ENCODE results near the gene SNX21. TPM values are rescaled to one million over a fixed set of nuclear protein-coding genes. Genes with fewer than 3 reads are reported as not detected.

Gene SNX21
- polyA plus RNA-seq, 2 of the 4 experiments (the other 2 are of a cell fraction) = 4.0 to 7.0 TPM

DNA sequence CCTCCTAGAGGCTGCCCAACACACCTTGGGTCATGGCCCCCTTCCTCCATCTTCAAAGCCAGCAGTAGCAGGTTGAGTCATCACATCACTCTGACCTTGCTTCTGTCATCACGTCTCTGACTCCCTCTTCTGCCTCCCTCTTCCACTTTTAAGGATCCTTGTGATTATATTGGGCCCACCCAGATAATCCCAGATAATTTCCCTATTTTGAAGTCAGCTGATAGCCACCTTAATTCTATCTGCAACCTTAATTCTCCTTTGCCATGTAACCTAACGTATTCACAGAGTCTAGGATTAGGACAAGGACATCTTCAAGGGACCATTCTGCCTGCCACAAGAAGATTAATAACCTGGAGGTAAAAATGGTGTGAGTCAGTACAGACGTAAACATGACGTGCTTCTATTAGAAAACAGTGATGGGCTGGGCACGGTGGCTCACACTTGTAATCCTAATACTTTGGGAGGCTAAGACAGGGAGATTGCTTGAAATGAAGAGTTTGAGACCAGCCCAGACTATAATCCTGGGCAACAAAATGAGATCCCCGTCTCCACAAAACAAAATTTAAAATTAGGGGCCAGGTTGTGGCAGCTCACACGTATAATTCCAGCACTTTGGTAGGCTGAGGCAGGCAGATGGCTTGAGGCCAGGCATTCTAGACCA, 27.1 kb downstream of the SNX21 start (continued):
- TF ChIP-seq, protein P1, sequence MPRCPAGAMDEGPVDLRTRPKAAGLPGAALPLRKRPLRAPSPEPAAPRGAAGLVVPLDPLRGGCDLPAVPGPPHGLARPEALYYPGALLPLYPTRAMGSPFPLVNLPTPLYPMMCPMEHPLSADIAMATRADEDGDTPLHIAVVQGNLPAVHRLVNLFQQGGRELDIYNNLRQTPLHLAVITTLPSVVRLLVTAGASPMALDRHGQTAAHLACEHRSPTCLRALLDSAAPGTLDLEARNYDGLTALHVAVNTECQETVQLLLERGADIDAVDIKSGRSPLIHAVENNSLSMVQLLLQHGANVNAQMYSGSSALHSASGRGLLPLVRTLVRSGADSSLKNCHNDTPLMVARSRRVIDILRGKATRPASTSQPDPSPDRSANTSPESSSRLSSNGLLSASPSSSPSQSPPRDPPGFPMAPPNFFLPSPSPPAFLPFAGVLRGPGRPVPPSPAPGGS (IDR thresholded peaks at IDR 0.05) = no peak
- TF ChIP-seq ZSCAN20 (CRISPR knock-in tag; IDR thresholded peaks at IDR 0.05) (no peak), HMGXB4 (CRISPR knock-in tag; IDR thresholded peaks at IDR 0.05; ENCODE audit: borderline replicate concordance) (no peak), POLR2A (IDR thresholded peaks at IDR 0.05; ENCODE audit: low read length) (no peak), ELK1 (IDR thresholded peaks at IDR 0.05; ENCODE audit: low read depth, low read length) (no peak), SREBF2 (IDR thresholded peaks at IDR 0.05) (no peak)
- TF ChIP-seq, protein P2, sequence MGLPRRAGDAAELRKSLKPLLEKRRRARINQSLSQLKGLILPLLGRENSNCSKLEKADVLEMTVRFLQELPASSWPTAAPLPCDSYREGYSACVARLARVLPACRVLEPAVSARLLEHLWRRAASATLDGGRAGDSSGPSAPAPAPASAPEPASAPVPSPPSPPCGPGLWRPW (IDR thresholded peaks at IDR 0.05) = no peak
- TF ChIP-seq, protein P3, sequence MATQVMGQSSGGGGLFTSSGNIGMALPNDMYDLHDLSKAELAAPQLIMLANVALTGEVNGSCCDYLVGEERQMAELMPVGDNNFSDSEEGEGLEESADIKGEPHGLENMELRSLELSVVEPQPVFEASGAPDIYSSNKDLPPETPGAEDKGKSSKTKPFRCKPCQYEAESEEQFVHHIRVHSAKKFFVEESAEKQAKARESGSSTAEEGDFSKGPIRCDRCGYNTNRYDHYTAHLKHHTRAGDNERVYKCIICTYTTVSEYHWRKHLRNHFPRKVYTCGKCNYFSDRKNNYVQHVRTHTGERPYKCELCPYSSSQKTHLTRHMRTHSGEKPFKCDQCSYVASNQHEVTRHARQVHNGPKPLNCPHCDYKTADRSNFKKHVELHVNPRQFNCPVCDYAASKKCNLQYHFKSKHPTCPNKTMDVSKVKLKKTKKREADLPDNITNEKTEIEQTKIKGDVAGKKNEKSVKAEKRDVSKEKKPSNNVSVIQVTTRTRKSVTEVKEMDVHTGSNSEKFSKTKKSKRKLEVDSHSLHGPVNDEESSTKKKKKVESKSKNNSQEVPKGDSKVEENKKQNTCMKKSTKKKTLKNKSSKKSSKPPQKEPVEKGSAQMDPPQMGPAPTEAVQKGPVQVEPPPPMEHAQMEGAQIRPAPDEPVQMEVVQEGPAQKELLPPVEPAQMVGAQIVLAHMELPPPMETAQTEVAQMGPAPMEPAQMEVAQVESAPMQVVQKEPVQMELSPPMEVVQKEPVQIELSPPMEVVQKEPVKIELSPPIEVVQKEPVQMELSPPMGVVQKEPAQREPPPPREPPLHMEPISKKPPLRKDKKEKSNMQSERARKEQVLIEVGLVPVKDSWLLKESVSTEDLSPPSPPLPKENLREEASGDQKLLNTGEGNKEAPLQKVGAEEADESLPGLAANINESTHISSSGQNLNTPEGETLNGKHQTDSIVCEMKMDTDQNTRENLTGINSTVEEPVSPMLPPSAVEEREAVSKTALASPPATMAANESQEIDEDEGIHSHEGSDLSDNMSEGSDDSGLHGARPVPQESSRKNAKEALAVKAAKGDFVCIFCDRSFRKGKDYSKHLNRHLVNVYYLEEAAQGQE (IDR thresholded peaks at IDR 0.05) = no peak

- 92% methylated on average over 7 of the region's 7 CpGs for WGBS (ENCODE audit: missing lambda C conversion rate)
- DNase-seq (ENCODE audit: low read depth in 1 of 2, low spot score in 1 of 2) (no peak), ATAC-seq (no peak), FAIRE-seq (no peak)
- Histone ChIP-seq H3K4me1 (peaks cover 15% of the 10 kb centered on the region; the same call in 2 of the 3 replicates), H3K9me3 (no peaks in the 10 kb centered on the region), H3K4me3 (no peak overlapping the region), H3K27ac (no peak overlapping the region), H3K4me2 (no peak overlapping the region)
- TF ChIP-seq HOXB13 (CRISPR knock-in tag; IDR thresholded peaks at IDR 0.05; ENCODE audit: low read depth) = no peak
- no peak for TF ChIP-seq MAZ (IDR thresholded peaks at IDR 0.05; ENCODE audit: borderline replicate concordance, low read depth, low read length)
- ChIA-PET CTCF (interaction anchor here (0.5 to 1.4 kb wide), 3 partner anchors 11 to 90 kb away, joined by 3 to 6 read pairs (median 3); no protein-coding TSS in a partner anchor), POLR2A (interaction anchor here (0.9 kb wide), 1 partner anchor 19 kb away, joined by 3 read pairs; the partner anchor contains the start of gene ZSWIM1)
These were observed 27.8 kb downstream of the SNX21 start for GRCh38 chr20:45861221-45862075.

All from A549 (cell line).